ENCODE measurements around the gene PPP4C.

DNA sequence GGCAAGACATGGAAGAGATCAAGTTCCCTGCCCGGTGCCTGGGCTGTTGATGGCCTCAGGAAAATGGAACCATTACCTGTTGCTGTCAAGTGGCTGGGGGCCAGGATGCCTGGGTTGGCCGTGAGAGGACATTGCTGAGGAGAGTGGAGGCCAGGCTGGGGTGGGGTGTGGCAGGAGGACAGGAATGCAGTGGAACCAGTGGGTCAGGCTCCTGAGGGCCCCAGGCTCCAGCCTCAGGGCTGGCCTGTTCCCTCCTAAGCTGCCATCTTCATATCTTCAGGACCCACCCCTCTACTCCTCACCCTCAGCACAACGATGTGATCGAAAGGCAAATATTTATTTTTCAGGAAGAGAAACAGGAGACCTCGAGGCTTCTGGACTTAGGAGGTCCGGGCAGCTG is 28.7 kb downstream of the PPP4C start:
- TF ChIP-seq CTCF (conservative IDR thresholded peaks at IDR 0.05; ENCODE audit: low read depth, low read length) (no peak), EZH2phosphoT487 (IDR thresholded peaks at IDR 0.05; ENCODE audit: borderline replicate concordance, low read length) (no peak)
